ENCODE results near the gene CRK.

DNA sequence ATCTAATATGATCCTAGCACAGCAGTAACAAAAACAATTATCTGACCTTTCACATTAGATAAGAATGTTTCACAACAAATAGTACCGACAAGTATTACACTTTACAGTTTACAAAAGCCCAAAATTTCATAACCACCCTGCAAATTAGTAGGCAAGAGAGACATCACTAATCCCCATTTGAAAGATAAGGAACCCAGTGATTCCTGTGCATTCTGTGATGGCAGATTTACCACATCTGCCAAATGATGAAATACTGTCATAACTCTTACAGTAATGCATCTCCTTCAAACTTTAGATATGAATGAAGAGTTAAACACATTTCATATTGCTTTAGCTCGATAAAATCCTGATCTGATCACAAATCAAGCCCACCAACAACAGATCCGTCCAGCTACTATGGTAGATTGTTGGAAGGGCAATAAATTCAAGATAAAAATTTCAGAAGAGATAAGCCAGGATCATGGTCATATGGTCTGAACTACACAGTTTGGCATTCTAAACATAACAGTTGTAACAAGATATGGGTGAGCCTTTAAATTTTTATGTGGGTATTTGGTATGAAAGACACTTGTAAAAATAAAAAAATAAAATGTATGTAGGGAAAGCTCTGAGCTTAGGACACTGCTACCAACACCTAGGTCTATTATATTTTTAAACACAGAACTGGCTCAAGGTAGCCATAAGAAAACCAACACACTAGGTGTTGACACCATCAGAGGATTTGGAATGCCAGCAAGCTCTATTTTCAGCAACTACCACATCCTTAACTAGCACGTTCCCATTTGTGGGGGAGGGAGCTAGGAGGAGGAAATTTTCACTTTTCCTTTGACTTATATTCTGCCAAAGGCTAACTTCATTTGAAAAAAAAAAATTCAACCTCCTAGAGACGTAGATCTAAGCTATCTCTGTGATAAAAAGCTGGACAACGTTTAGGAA, 65.3 kb downstream of the CRK start:
- TF ChIP-seq, protein P1, sequence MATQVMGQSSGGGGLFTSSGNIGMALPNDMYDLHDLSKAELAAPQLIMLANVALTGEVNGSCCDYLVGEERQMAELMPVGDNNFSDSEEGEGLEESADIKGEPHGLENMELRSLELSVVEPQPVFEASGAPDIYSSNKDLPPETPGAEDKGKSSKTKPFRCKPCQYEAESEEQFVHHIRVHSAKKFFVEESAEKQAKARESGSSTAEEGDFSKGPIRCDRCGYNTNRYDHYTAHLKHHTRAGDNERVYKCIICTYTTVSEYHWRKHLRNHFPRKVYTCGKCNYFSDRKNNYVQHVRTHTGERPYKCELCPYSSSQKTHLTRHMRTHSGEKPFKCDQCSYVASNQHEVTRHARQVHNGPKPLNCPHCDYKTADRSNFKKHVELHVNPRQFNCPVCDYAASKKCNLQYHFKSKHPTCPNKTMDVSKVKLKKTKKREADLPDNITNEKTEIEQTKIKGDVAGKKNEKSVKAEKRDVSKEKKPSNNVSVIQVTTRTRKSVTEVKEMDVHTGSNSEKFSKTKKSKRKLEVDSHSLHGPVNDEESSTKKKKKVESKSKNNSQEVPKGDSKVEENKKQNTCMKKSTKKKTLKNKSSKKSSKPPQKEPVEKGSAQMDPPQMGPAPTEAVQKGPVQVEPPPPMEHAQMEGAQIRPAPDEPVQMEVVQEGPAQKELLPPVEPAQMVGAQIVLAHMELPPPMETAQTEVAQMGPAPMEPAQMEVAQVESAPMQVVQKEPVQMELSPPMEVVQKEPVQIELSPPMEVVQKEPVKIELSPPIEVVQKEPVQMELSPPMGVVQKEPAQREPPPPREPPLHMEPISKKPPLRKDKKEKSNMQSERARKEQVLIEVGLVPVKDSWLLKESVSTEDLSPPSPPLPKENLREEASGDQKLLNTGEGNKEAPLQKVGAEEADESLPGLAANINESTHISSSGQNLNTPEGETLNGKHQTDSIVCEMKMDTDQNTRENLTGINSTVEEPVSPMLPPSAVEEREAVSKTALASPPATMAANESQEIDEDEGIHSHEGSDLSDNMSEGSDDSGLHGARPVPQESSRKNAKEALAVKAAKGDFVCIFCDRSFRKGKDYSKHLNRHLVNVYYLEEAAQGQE (IDR thresholded peaks at IDR 0.05; ENCODE audit: insufficient read depth in 1 of 2, low read depth in 2 of 2, low read length in 2 of 2): no peak
- no peak for TF ChIP-seq POLR2AphosphoS5 (IDR thresholded peaks at IDR 0.05; ENCODE audit: low read depth, low read length)
- TF ChIP-seq TAF1 (IDR thresholded peaks at IDR 0.05; ENCODE audit: borderline replicate concordance, insufficient read depth, low read length): no peak
